Neural cell (in vitro differentiated cells): Measurements from ENCODE around the gene EIF1AD. TPM values are rescaled to one million over a fixed set of nuclear protein-coding genes. Genes with fewer than 3 reads are reported as not detected.

Source experiments
- H2AFZ ChIP-seq: fragments of 200-600, 300-800 bp; sonication (generic), shearing (Covaris generic); 2 replicates; pipeline ENCODE4 v1.6.0; 2014; ENCODE audit warnings: low read depth, mild to moderate bottlenecking, antibody characterized with exemption, low read length, moderate library complexity
- H3F3A ChIP-seq: fragments of 200-600 bp; shearing (Covaris generic); 2 replicates; pipeline ENCODE4 v1.6.1; 2016; ENCODE audit warnings: mild to moderate bottlenecking, moderate library complexity, mixed read lengths, antibody characterized with exemption, low read length; ENCODE audit not compliant: insufficient read depth, poor library complexity, severe bottlenecking
- H3K27ac ChIP-seq: fragments of 200-600, 300-800 bp; sonication (generic), shearing (Covaris generic); 2 replicates; pipeline ENCODE4 v1.5.1; 2014; ENCODE audit warnings: mild to moderate bottlenecking, low read length, moderate library complexity
- H3K27me3 ChIP-seq: fragments of 300-800, 200-600 bp; sonication (generic), shearing (Covaris generic); 2 replicates; pipeline ENCODE4 v1.6.0; 2014; ENCODE audit warnings: mild to moderate bottlenecking, low read depth, low read length, moderate library complexity; ENCODE audit not compliant: insufficient read depth
- H3K36me3 ChIP-seq: fragments of 300-800, 200-600 bp; sonication (generic), shearing (Covaris generic); 2 replicates; pipeline ENCODE4 v1.5.1; 2014; ENCODE audit warnings: mild to moderate bottlenecking, antibody characterized with exemption, low read length, moderate library complexity; ENCODE audit not compliant: insufficient read depth
- H3K4me2 ChIP-seq: fragments of 300-800, 200-600 bp; sonication (generic), shearing (Covaris generic); 2 replicates; pipeline ENCODE4 v1.6.0; 2014; ENCODE audit warnings: mild to moderate bottlenecking, low read length
- H3K4me3 ChIP-seq: fragments of 300-800, 200-600 bp; sonication (generic), shearing (Covaris generic); 2 replicates; pipeline ENCODE4 v1.5.1; 2014; ENCODE audit warnings: mild to moderate bottlenecking, low read length, moderate library complexity
- H3K79me2 ChIP-seq: fragments of 200-600 bp; shearing (Covaris generic); replicated peaks from 2 replicates; pipeline ENCODE4 v1.6.0; 2014; ENCODE audit warnings: mild to moderate bottlenecking, low read length, moderate library complexity; ENCODE audit not compliant: insufficient read depth
- H3K9ac ChIP-seq: fragments of 300-800, 200-600 bp; sonication (generic), shearing (Covaris generic); 2 replicates; pipeline ENCODE4 v1.6.1; 2016; ENCODE audit warnings: mild to moderate bottlenecking, low read length, mixed read lengths
- H3K9me2 ChIP-seq: fragments of 200-600 bp; shearing (Covaris generic); 2 replicates; pipeline ENCODE4 v1.6.1; 2016; ENCODE audit warnings: mild to moderate bottlenecking, low read length, mixed read lengths; ENCODE audit not compliant: insufficient read depth
- H3K9me3 ChIP-seq: fragments of 200-600, 300-800 bp; sonication (generic), shearing (Covaris generic); 2 replicates; pipeline ENCODE4 v1.6.1; 2016; ENCODE audit warnings: mild to moderate bottlenecking, mixed run types, low read length, moderate library complexity, mixed read lengths
- H4K20me1 ChIP-seq: fragments of 200-600 bp; shearing (Covaris generic); 2 replicates; pipeline ENCODE4 v1.6.1; 2016; ENCODE audit warnings: mild to moderate bottlenecking, mixed run types; ENCODE audit not compliant: insufficient read depth
- CTCF ChIP-seq: fragments of 450-650 bp; IDR thresholded peaks from 2 replicates; pipeline ENCODE4 v1.5.1; 2014; ENCODE audit warnings: antibody characterized with exemption, mild to moderate bottlenecking, moderate library complexity; ENCODE audit not compliant: poor library complexity, severe bottlenecking
- EP300 ChIP-seq: fragments of 450-650 bp; conservative IDR thresholded peaks from 2 replicates; pipeline ENCODE4 v1.6.1; 2014; ENCODE audit warnings: antibody characterized with exemption, mild to moderate bottlenecking, moderate library complexity; ENCODE audit not compliant: poor library complexity, severe bottlenecking
- EZH2 ChIP-seq: fragments of 200-600, 300-800 bp; shearing (Covaris generic), sonication (generic); IDR thresholded peaks from 2 replicates; pipeline ENCODE4 v1.6.1; 2014; ENCODE audit warnings: antibody characterized with exemption, low read length, borderline replicate concordance, mild to moderate bottlenecking; ENCODE audit not compliant: insufficient read depth, poor library complexity, severe bottlenecking
- MXI1 ChIP-seq: fragments of 450-650 bp; conservative IDR thresholded peaks from 2 replicates; pipeline ENCODE4 v1.6.1; 2014; ENCODE audit warnings: antibody characterized with exemption, mild to moderate bottlenecking; ENCODE audit not compliant: poor library complexity, severe bottlenecking
- POLR2AphosphoS5 ChIP-seq: IDR thresholded peaks from 2 replicates; pipeline ENCODE4 v1.6.1; 2012
- RAD21 ChIP-seq: fragments of 450-650 bp; conservative IDR thresholded peaks from 2 replicates; pipeline ENCODE4 v1.6.1; 2014; ENCODE audit warnings: antibody characterized with exemption, mild to moderate bottlenecking, moderate library complexity
- REST ChIP-seq: IDR thresholded peaks from 2 replicates; pipeline ENCODE4 v1.6.1; 2012; ENCODE audit warnings: borderline replicate concordance
- SMC3 ChIP-seq: fragments of 450-650 bp; conservative IDR thresholded peaks from 2 replicates; pipeline ENCODE4 v1.6.1; 2014; ENCODE audit warnings: antibody characterized with exemption, mild to moderate bottlenecking, moderate library complexity; ENCODE audit not compliant: poor library complexity
- TAF1 ChIP-seq: IDR thresholded peaks from 2 replicates; pipeline ENCODE4 v1.6.1; 2012; ENCODE audit warnings: low read depth
- polyA plus RNA-seq: library from polyadenylated mRNA; depleted of rRNA; stranded (reverse); fragments of >200 nt; gene quantifications from 2 replicates; pipeline ENCODE4 v1.2.3, GENCODE V29; 2014

The EIF1AD gene
- polyA plus RNA-seq, 1 donor from 2014 or later, result 34.9 TPM

DNA sequence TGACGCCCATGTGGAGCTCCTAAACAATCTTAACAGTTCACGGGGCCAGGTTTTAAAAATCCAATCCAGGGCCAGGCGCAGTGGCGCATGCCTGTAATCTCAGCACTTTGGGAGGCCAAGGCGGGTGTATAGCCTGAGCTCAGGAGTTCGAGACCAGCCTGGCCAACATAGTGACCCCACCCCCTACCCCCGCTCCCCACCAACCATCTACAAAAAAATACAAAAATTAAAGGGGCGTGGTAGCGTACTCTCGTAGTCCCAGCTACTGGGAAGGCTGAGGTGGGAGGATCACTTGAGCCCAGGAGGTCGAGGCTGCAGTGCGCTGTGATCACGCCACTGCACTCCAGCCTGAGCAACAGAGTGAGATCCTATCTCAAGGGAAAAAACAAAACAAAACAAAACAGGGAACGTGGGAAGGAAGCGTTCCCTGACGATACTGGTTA is 41.1 kb downstream of the EIF1AD start (continued):
- TF ChIP-seq RAD21, result no peak
- no peak for TF ChIP-seq POLR2AphosphoS5
- TF ChIP-seq TAF1, result no peak
- no peak for TF ChIP-seq SMC3
- no peak for TF ChIP-seq MXI1

GRCh38 chr11:65958774-65959420 is 43.1 kb downstream of the EIF1AD start:
- Histone ChIP-seq H3K9ac (no peak overlapping the region), H2AFZ (no peak overlapping the region), H3K9me2 (no peaks in the 10 kb centered on the region), H3F3A (no peaks in the 10 kb centered on the region), H3K9me3 (no peaks in the 10 kb centered on the region), H3K79me2 (peaks cover 17% of the 10 kb centered on the region), H3K4me3 (no peak overlapping the region), H3K4me2 (no peak overlapping the region), H3K36me3 (no peaks in the 10 kb centered on the region), H3K27ac (no peak overlapping the region), H4K20me1 (no peaks in the 10 kb centered on the region), H3K27me3 (no peaks in the 10 kb centered on the region)
- TF ChIP-seq MXI1 (no peak), TAF1 (no peak), RAD21 (no peak), REST (no peak), CTCF (no peak), EP300 (no peak), SMC3 (no peak), POLR2AphosphoS5 (no peak), EZH2 (no peak)

- H3K4me2 ChIP-seq, result no peak overlapping the region
- H2AFZ ChIP-seq, result no peak overlapping the region
- H3F3A ChIP-seq, result no peaks in the 10 kb centered on the region
- H3K9me2 ChIP-seq, result no peaks in the 10 kb centered on the region
- no peak overlapping the region for H3K9ac ChIP-seq
- H3K79me2 ChIP-seq, result peaks cover 13% of the 10 kb centered on the region
- no peaks in the 10 kb centered on the region for H3K36me3 ChIP-seq
- H3K4me3 ChIP-seq, result no peak overlapping the region
- H4K20me1 ChIP-seq, result no peaks in the 10 kb centered on the region
- no peak overlapping the region for H3K27ac ChIP-seq
- TF ChIP-seq REST (no peak), RAD21 (no peak), EZH2 (no peak), CTCF (no peak), TAF1 (no peak), MXI1 (no peak), EP300 (no peak), SMC3 (no peak), POLR2AphosphoS5 (no peak)
- no peaks in the 10 kb centered on the region for H3K27me3 ChIP-seq
- H3K9me3 ChIP-seq, result no peaks in the 10 kb centered on the region
These were observed 43.7 kb downstream of the EIF1AD start for GRCh38 chr11:65958291-65958690.
